NCI-H2107 treated with DMSO at 0.1 percent for 48 hours (cell line): ENCODE results near the gene RRBP1.

Experiments used
- DNase-seq: peaks from one replicate; lab custom pipeline; 2025; ENCODE audit not compliant: unreplicated experiment; lab: John Stamatoyannopoulos, UW

The RRBP1 gene

DNA sequence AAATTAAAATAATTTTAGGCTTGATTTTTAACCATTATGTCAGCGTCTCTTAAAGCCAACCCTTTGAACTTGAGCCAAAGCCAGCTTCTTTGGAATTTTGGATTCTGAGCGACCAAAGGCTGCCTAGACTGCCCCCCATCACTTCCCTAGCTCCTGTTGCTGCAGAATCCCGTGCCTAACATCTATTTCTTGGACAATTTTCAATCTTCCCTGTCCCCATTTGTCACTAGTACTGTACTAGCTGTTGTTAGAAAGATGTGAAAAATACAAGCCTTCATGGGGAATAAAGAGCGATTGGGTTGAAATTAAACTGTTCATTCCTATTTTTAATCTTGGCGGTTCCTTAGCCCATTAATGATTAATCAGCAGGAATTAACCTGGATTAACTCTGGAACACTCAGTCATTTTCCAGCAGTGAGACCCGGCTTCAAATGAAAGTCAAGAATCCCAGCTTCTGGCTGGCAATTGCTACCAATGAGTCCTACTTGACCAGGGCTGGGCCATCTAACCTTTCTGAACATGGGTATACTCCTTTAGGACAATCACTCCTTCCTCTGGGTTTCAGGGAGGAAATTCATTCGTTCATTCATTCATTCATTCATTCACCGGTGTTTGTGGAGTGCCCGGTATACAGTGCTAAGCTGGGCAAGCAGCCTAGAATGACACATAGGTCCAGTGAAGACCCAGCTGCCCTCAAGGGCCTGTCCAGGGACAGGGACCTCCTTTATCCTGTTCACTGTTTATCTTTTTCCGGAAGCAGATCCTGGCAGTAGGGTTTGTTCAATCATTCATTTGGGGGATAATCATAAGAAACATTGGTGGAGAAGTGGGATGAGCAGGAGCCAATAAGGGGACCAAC lies 1.4 kb upstream of the RRBP1 start:
- DNase-seq: no peak

DNA sequence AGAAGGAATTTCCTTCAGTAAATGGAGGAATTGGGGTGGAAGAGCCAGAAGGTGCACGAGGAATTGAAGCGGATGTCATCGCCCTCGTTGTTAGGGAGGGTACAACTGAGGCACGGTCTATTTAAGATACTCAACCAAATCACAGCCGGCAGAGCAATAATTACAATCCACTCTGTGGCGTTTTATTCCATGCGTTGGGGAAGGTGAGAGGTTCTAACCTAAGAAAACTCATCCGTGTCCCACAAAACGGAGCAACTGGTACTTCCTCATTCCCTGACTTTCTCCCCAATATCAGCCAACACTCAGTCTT lies 802 bp upstream of the RRBP1 start:
- no peak for DNase-seq

DNA sequence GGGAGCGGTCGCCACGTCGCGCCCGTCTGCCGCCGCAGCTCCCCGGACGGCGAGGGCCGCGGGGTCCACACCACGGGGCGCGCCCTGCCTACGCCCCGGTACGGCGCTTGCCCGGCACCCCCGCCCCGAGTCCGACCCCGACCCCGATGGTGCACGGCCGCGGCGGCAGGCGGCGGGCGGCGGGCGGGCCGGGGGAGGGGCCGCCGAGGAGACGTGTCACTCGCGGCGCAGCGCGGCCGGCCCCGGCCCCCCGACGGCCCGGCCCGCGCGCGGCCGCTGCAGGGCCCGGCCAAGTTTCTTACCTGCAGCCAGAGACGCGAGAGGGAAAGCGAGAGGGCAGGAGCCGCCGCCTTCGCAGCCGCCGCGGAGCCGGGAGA lies 328 bp downstream of the RRBP1 start:
- DNase-seq: no peak

DNA sequence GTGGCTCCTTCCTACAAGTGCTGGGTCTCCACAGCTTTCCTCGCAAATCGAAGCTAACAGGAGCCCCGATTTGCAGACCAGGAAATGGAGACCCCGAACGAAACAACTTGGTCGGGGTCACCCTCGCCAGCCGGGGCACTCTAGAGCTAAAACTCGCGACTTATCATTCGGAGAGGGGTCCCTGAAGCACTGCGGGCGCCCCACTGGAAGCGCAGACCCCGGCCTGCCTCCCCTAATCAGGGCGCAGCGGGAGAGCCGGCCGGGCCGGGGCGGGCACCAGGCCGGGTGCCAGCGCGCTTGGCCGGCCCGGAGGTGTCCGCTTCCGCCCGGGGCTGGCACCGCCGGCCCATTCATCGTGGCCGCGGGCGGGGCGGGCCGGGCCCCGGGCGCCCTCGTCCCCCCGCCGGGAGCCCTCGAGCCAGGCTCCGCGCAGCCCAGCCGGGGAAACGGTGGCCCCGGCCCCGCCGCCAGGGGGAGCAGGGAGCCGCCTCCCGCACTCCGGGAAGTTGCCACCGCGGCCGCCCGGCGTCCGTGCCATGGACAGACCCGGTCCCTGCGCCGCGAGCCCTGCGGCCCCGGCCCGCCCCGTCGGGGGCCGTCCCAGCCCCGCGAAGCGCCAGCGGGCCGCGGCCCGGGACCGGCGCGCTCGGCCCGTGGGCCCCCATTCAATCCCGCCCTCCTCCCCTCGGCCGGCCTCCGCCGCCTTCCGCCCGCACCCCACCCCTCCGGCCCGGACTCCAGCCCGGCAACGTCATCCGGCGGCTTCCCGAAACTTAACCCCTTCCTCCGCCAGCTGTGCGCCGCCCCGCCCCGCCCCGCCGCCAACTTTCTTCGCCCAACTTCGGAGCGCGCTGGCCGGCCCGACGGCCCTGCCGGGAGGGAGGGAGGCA lies 961 bp downstream of the RRBP1 start:
- DNase-seq: no peak

DNA sequence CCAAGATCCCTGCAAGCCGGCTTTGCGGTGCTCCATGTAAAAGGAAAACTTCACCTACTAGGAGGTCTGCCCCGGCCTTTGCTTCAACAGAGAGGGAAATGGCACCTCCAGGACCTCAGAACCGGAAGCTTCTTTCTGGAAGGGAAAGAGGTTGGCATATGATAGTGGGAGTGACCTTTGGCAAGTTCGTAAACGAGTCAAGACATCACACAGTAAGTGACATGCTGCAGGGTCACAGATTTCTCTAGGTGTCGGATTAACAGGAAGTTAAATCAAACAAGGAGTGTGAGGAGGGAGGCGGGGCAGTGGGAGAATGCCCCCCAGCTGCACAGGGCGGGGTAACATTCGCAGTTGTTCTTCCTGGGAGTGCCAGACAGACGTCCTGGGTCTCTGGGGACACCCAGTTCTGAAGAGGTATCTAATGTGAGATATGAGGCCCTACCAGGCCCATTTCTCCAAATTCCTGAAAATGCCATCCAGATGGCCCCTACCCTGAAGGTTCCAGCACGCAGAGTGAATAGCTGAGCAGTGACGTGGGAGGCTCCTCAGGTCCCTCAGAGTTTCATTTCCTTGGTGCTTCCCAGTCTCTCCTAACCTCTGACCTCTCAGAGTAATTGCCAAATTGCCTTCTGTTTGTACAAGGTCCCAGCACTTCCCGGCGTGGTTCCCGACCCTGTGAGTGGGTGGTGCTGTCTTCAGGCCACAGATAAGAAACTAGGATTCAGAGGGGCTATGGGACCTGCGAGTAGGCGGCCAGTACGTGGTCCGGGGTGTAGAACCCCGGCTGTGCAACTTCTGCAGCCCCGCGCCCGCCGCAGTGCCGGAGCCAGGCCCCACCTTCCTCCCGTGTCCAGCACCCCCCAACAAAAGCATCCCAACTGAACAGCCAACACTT lies 1.9 kb downstream of the RRBP1 start:
- no peak for DNase-seq

DNA sequence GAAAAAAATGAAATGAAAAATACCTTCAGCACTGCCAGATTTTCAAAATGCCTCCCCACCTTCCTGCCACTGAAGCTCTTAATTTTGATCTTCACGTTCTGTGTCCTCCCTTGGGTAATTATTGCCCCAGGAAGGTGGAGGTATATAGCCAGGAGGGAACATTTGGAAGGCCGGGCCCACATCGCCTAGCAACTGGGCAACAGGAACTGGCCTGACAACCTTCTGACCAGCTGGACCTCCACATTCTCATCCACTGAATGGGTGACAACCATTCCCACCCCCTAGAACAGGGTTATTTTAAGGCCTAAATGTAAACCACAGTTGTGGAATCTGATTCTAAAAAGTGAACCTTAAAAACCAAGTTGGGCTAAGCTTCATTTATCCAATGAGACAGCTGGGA lies 3.2 kb downstream of the RRBP1 start:
- no peak for DNase-seq

DNA sequence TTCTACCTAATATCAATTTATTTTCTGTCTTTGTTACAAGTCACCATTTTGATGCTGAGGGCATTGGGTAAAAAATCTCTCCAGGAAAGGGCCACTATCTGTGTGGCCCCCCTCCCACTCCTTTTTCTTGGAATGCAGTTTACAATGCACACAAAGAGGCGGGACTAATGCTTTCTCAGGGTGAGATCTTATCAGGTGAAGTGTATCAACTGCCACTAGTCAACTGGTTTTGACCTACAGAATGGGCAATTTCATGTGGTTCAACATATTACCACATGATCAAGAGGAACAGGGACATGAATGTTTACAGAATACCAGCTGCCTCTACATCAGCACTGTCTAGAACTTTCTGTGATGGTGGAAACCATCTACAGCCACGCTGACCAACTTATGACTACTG lies 3.7 kb downstream of the RRBP1 start:
- DNase-seq: no peak

DNA sequence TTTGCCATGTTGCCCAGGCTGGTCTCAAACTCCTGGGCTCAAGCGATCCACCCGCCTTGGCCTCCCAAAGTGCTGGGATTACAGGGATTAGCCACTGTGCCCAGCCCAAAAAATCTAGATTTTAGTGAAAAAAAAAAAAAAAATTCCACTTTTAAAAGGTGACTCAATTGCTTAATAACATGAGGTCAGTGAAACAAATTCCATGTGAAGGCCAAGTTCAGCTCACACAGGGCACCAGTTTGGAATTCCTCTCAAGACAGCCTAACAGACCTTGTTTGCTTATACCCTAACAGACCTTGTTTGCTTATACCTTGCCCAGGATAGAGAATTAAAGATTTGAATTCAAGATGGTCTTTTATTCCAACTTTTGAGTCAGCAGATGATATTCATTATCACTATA lies 5.1 kb downstream of the RRBP1 start:
- DNase-seq: no peak

DNA sequence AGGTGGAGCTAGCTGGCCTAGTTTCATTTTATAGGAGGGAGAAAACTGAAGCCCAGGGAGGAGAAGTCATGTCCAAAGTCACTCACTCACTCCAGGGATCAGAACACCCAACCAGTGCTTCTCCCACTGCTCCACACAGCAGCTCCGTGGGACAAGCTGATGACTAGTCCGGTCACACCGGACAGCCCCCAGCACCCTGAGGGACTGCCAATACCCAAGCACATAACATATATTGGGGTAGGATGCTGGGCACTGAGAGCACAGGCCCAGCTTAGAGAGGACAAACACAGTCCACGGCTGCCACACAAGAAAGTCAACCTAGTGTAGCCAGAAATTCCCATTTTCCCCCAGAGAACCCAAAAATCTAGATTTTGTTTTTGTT lies 5.7 kb downstream of the RRBP1 start:
- no peak for DNase-seq

DNA sequence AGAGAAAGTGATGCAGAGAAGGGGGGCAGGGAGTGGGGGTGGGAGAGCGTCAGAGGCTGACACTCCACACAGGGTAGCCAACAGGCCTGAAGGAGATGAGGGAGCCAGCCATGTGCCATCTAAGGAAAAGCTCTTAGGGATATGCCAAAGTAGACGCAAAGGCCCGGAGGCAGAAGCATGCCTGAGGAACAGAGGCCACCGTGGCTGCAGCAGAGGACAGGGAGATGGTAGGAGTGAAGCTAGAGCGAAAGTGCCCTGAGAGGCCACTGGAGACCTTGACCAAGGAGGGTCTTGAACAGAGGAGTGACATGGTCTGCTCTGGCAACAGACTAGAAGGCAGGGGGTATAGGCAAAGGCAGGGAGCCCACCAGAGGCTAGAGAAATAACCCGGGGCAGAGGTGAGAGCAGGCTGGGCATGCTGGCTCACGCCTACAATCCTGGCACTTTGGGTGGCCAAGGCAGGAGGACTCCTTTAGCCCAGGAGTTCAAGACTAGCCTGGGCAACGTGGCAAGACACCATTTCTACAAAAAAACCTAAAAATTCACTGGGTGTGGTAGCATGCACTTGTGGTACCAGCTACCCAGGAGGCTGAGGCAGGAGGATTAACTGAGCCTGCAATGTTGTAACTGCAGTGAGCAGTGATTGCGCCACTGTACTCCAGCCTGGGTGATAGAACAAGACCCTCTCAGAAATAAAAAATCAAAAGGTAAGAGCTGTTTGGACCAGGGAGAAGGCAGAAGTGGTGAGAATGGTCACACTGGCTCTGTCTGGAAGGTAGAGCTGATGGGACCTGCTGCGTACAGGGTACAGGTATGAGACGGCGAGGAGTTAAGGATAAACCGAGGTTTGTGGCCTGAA lies 6.3 kb downstream of the RRBP1 start:
- DNase-seq: no peak

DNA sequence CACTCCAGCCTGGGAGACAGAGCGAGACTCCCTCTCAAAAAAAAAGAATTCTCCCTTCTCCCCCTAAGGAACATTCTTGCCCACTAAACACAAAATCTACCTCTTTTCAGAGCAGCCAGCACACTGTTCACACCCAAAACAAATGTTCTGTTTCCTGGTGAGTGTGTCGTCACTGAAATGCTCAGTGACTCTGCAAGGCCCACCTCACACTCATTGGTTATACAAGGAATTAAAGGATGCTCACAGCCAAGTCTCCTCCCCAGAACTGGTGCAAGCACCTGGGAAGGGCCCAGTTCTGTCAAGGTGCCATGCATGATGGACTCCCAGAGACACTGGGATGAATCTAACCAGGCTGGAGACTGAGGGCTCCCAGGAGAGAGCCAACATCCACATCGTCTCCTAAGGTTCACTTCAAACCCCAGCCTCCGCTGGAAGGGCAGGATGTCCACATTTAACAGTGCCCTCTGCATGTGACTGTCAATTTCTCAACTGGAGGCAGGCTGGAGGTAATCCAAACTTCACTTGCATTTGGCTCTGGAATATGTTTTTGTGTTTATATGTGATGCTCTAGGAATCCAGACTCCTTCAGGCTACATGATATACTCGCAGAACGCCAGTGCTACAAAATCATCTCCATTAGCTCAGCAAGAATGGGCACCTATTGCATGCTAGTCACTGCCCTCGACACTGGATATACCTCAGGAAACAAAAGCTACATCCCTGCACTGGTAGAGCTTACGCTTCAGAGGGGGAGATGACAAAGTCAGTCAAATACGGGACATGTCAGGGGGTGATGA lies 7.1 kb downstream of the RRBP1 start:
- DNase-seq: no peak

DNA sequence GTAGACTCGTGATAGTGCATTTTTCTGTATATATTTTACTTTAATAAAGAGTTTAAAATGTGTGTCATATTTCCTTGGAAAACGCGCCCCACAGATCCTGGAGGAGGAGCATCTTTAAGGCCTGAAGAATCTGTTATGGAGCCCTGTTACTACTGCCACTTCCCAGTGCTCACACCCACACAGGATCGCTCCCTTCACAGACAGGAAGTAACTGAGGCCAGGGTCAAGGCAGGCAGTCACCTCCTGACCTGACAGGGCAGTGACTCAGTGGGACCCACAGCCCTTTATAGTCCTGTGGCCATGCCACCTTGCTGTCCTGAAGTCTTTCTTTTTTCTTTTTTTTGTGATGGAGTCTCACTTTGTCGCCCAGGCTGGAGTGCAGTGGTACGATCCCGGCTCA lies 9.0 kb downstream of the RRBP1 start:
- no peak for DNase-seq

DNA sequence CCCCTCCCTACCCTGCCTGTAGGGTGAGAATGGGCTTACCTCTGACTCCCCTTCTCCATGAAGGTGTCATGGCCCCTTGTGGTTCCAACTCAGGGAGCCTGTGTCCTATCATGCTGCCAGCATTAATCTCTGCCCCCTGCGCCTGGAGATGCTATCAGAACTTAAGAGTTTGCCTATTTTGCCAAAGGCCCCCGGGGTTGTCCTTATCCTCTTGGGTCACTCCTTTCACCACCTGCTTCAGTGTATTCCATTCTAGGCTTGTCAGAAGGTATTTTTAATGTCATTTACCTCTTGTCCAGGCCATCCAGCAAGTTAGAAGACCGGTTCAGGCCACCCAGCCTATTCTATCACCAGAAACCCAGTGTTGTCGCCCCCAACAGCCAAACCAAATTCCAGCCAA lies 10.5 kb downstream of the RRBP1 start:
- DNase-seq: no peak

DNA sequence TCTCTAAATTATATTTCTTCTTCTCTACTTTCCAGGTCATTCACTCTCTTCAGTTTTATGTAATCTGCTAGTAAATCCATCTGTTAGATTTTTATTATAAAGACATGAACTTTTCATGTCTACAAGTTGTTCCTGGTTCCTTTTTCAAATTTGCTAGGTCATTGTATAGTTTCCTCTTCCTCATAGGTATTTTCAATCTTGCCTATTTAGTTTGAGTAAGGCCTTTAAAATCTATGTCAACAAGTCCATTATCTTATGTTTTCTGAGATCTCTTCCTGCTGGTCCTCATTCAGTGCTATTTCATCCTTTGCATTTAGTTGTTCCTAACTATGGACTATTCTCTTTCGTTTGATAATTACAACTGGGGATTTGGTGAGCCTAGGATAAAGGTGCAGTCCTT lies 11.0 kb downstream of the RRBP1 start:
- DNase-seq: no peak

DNA sequence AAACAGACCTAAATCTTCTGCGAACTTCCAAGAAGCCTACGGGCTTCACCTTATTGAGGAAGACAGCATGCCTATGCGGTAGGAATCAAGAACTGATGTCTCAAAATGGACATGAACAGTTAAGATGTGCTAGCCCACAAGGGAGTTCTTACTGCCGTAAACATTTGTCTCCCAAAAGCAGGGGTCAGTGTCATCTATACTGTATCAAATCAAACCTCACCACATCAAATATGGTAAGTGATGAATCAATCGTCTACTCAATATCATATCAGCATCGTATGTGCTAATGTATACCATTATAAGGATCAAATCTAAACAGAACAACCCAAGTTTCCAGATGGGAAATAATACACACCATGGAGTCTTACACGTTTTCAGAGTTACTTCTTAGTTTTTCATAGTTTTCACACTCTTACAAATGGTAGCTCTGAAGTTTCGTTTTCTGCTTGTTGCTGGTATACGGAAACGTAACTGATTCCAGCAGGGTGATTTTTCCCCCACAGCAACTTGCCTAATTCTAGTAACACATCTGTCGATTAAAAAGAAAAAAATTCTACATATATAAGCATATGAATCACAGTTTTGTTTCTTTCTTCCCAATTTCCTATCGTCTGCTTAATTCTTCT lies 12.6 kb downstream of the RRBP1 start:
- no peak for DNase-seq

DNA sequence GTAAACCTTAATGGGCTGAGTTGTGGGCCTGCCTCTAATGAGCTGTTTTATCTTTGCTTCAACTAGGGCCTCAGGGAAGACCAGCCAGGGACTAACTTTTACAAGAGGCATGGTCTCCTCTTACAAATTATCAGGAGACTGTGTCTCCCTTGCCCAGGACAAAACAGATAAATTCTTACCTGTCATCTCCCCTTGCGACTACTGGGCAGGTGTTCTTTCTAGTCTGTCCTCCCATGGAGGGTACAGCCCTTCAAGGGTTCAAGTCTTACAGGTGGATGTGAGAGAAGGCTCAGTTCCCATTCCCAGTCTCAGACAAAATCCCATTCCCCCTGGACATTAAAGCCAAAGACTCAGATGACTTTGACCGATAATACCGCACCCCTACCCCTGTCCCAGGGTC lies 13.6 kb downstream of the RRBP1 start:
- DNase-seq: no peak

DNA sequence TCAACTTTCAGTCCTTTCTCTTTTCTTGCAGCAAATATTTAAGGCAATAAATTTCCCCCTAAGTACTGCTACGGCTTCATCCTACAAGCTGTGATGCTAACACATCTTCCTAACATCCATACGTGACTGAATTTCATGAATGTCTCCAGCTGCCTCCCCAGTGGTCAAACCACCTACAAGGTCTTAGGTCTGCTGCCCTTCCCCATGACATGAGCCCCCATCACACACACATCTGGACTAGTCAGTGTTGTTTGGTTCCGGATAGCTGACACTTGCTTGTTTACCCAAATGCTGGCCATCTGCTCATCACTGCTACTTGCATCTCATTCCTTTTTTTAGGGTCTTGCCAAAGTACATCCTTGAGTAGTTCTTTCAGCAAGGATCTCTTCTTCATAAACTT lies 14.6 kb downstream of the RRBP1 start:
- no peak for DNase-seq

DNA sequence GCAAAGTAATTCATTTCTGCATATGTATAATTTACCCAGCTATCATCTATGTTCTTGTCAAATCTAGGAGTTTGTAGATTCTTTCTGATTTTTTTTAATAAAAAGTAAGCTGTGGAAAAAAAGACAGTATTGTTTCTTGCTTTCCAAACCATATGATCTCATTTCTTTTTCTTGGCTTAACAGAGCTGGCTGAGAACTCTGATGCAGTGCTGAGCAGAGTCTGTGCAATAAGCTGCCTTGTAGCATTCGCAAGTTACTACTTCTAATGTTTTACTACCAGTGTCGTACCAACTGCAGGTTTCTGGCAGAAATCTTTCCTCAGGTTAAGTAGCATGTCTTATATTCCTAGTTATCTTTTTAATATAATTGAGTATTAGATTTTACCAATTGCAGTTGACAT lies 15.6 kb downstream of the RRBP1 start:
- DNase-seq: no peak

DNA sequence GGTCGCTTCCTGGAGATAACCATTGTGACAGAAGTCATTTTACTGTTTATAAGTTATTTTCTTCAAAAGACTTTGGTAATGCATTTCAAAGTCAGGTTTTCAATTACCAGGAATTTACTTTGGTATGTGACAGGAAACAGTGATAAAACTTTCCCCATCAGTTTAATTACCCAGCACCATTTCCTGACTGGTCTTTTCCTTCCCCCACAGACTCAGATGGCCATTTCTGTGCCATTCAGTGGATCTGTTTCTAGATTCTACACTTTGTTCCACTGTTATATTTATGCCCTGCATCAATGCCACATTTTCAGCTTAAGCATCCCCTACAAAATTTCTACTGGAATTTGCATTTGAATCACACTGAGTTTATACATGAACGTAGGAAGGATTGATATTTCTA lies 16.3 kb downstream of the RRBP1 start:
- no peak for DNase-seq
